Cardiac muscle cell (in vitro differentiated cells and primary cell): ENCODE data around the gene TM4SF1. TPM values are rescaled to one million over a fixed set of nuclear protein-coding genes. Genes with fewer than 3 reads are reported as not detected.

ENCODE experiments used
- DNase-seq, 2 donors: peaks; one replicate each; pipeline versions ENCODE4 v3.0.0 to v3.0.0-alpha.2; 2010 to 2017; ENCODE audit warnings: low read depth in 1 of 2, low spot score in 1 of 2
- H3K27ac ChIP-seq: fragments of 200-600 bp; sonication (generic); 2 replicates; pipeline ENCODE4 v1.5.1; 2016
- H3K27me3 ChIP-seq: fragments of 200-600 bp; sonication (generic); 2 replicates; pipeline ENCODE4 v1.6.0; 2016; ENCODE audit warnings: control low read depth
- H3K36me3 ChIP-seq: fragments of 200-600 bp; sonication (generic); 2 replicates; pipeline ENCODE4 v1.5.1; 2016; ENCODE audit warnings: control low read depth
- H3K4me1 ChIP-seq: fragments of 200-600 bp; sonication (generic); 2 replicates; pipeline ENCODE4 v1.8.1; 2017; ENCODE audit warnings: low read depth, mild to moderate bottlenecking, mixed run types
- H3K4me3 ChIP-seq: fragments of 200-600 bp; sonication (generic); 2 replicates; pipeline ENCODE4 v1.5.1; 2016; ENCODE audit warnings: mild to moderate bottlenecking
- H3K9me3 ChIP-seq: fragments of 200-600 bp; sonication (generic); 2 replicates; pipeline ENCODE4 v1.5.1; 2017; ENCODE audit warnings: low read depth, mild to moderate bottlenecking, control low read depth
- polyA plus RNA-seq: library from polyadenylated mRNA; unstranded; fragments of >200 nt; fragmentation: Nextera tagmentation; extraction: Ambion mirVana; gene quantifications from 2 replicates; pipeline ENCODE4 v1.2.1, GENCODE V29; 2016
- total RNA-seq: library from RNA; depleted of rRNA; stranded (reverse); fragments of >200 nt; gene quantifications from 2 replicates; pipeline ENCODE4 v1.2.3, GENCODE V29; 2016
- TF ChIP-seq, protein P1 (sequence below): IDR thresholded peaks from 2 replicates; pipeline ENCODE4 v1.5.1; 2012; ENCODE audit warnings: low read depth, mild to moderate bottlenecking, low read length

The TM4SF1 gene
- total and polyA plus RNA-seq, 2 experiments from 2014 or later: 0.80 to 1.7 TPM

DNA sequence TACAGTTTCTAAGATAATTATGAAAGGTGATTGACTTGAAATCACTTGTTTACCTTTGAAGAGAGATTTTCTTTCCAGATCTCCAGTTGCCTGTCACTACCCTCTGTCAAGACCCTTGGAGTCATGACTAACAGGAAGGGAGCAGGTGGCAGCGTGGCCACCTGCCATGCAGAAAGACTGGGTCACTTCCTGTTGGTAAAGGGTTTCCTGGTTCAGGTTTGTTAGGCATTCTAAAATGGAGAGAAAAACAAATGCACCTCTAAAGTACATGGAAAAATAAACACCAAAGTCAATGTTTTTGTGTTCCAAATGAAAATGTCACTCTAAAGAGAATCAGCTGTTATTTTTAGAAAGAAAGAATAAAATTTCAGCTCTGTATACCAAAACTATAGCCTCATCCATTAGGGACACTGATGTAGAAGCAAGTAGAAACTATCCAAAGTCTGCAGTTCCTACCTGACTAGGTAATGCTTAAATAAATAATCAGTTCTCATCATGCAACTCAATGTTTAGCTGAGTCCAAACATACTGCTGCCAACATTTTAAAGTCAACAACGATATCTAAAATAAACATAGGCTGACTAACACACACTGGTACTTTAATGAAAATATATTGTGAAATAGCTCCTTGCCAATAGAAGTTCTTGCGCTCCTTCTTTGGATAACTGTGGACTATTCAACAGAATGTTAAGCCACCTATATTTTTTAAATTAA, 23.9 kb upstream of the TM4SF1 start:
- Histone ChIP-seq H3K27ac (no peak overlapping the region), H3K4me1 (no peaks in the 10 kb centered on the region), H3K4me3 (no peak overlapping the region), H3K27me3 (no peaks in the 10 kb centered on the region), H3K36me3 (no peaks in the 10 kb centered on the region), H3K9me3 (no peaks in the 10 kb centered on the region)
- TF ChIP-seq, protein P1, sequence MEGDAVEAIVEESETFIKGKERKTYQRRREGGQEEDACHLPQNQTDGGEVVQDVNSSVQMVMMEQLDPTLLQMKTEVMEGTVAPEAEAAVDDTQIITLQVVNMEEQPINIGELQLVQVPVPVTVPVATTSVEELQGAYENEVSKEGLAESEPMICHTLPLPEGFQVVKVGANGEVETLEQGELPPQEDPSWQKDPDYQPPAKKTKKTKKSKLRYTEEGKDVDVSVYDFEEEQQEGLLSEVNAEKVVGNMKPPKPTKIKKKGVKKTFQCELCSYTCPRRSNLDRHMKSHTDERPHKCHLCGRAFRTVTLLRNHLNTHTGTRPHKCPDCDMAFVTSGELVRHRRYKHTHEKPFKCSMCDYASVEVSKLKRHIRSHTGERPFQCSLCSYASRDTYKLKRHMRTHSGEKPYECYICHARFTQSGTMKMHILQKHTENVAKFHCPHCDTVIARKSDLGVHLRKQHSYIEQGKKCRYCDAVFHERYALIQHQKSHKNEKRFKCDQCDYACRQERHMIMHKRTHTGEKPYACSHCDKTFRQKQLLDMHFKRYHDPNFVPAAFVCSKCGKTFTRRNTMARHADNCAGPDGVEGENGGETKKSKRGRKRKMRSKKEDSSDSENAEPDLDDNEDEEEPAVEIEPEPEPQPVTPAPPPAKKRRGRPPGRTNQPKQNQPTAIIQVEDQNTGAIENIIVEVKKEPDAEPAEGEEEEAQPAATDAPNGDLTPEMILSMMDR: no peak
- peak in 1 of 2 donors; percentile 59 for DNase-seq

DNA sequence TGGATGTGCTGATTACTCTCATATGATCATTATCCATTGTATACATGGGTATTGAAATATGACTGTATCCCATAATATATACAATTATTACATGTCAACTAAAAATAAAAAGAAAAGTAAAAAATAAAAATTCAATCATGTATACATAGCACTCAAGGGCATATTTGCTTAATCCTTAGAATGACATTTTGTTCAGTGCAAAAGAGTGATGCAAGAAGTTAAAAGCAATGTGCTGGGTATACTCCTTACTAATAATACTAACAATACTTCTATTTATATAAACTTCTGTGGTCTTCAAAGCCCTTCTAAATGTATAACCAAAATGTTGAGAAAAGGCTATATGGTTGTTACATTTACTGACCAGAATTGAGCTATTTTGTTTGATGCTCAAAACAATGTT, 23.2 kb upstream of the TM4SF1 start:
- TF ChIP-seq, protein P1: no peak

DNA sequence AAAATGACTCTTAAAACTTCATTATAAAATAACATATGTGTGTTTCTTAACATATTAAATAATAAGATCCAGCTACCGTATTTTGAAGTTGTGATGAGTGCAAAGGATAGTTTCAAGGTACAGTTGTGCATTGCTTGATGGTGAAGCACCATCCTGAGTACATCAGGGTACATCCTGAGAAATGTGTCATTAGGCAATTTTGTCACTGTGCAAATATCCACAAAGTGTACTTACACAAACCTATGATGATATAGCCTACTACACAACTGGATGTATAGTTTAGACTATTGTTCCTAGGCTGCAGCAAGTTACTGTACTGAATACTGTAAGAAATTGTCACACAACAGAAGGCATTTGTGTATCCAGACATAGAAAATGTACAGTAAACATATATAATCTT, 20.8 kb upstream of the TM4SF1 start:
- no peaks in the 10 kb centered on the region for H3K4me1 ChIP-seq

More for the DNA sequence above, 23.2 kb upstream of the TM4SF1 start:
- no peak for DNase-seq
- Histone ChIP-seq H3K4me1 (no peaks in the 10 kb centered on the region), H3K36me3 (no peaks in the 10 kb centered on the region), H3K4me3 (no peak overlapping the region), H3K27ac (no peak overlapping the region), H3K27me3 (no peaks in the 10 kb centered on the region), H3K9me3 (no peaks in the 10 kb centered on the region)

DNA sequence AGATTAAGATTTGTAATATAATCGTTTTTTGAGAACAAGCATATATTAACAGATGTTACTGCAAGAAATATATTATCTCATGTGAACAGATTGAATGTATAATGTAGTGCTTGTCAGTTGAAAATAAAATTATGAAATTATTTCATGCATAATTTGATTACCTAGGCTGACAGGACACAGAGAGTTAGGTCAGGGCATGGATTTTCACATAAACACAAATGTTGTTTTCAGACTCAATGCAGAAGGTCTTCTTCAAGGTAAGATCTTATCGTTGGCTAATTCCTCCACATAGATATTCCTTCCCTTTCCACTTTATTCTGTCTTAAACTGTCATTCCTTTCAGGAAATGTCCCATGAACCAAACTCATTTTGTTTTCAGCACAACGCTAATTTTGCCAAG, 20.1 kb upstream of the TM4SF1 start:
- no peaks in the 10 kb centered on the region for H3K9me3 ChIP-seq
- no peaks in the 10 kb centered on the region for H3K36me3 ChIP-seq
- no peaks in the 10 kb centered on the region for H3K4me1 ChIP-seq
- DNase-seq: no peak
- H3K27ac ChIP-seq: no peak overlapping the region
- TF ChIP-seq, protein P1: no peak
- no peak overlapping the region for H3K4me3 ChIP-seq
- no peaks in the 10 kb centered on the region for H3K27me3 ChIP-seq

More for the DNA sequence above, 20.8 kb upstream of the TM4SF1 start:
- Histone ChIP-seq H3K36me3 (no peaks in the 10 kb centered on the region), H3K27ac (no peak overlapping the region), H3K27me3 (no peaks in the 10 kb centered on the region), H3K9me3 (no peaks in the 10 kb centered on the region), H3K4me3 (no peak overlapping the region)
- TF ChIP-seq, protein P1: no peak
- DNase-seq: no peak

DNA sequence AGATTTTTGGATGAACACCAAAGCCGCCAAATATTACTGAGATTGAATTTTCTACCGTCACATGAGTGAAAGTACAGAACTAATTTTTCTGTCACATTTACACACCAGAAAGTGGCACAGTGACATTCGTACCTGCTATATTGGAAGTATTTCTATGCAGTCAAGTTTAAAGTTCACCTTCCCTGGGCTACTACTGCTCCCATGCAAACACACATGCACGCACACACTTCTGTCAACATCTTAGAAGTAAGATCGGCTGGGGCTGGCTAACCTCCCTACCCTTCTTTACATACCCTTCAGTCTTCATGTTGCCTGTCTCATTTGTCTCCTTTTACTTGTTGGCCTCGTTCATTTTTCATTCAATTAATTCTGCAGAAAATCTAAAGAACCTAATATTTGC, 19.0 kb upstream of the TM4SF1 start:
- Histone ChIP-seq H3K4me3 (no peak overlapping the region), H3K36me3 (no peaks in the 10 kb centered on the region), H3K4me1 (no peaks in the 10 kb centered on the region), H3K27me3 (no peaks in the 10 kb centered on the region), H3K27ac (no peak overlapping the region), H3K9me3 (no peaks in the 10 kb centered on the region)
- TF ChIP-seq, protein P1: no peak
- no peak for DNase-seq
